Skeletal muscle satellite cell (primary cell): ENCODE measurements around the gene C4A.
"Not testable (repeated sequence)": the region's sequence is repeated elsewhere in the genome, so short reads cannot be mapped to it uniquely, and the experiment has no call there.

Experiments used
- H3K27me3 ChIP-seq: 2 replicates; pipeline ENCODE4 v1.7.0; 2013; ENCODE audit warnings: low read length; ENCODE audit not compliant: control insufficient read depth, insufficient read depth
- H3K36me3 ChIP-seq: 2 replicates; pipeline ENCODE4 v1.7.0; 2013; ENCODE audit warnings: mild to moderate bottlenecking, control low read depth, low read length; ENCODE audit not compliant: insufficient read depth
- H3K4me1 ChIP-seq: 2 replicates; pipeline ENCODE4 v1.7.0; 2013; ENCODE audit warnings: low read length; ENCODE audit not compliant: control insufficient read depth, insufficient read depth
- H3K4me2 ChIP-seq: 2 replicates; pipeline ENCODE4 v1.7.0; 2013; ENCODE audit warnings: mild to moderate bottlenecking, low read length
- H3K4me3 ChIP-seq: 2 replicates; pipeline ENCODE4 v1.7.0; 2013; ENCODE audit warnings: low read length
- H3K9ac ChIP-seq: 2 replicates; pipeline ENCODE4 v1.7.0; 2013; ENCODE audit warnings: mild to moderate bottlenecking, low read depth, low read length, moderate library complexity
- H3K9me3 ChIP-seq: replicated peaks from 2 replicates; pipeline ENCODE4 v1.7.0; 2013; ENCODE audit warnings: mild to moderate bottlenecking, control low read depth, low read length

C4A gene

GRCh38 chr6:31971993-31972708 lies 9.7 kb upstream of the C4A start, which contains the start of gene DXO:
Gene DXO, minus strand, starts transcription at chr6:31972138. Its CDS starts 463 bp downstream, at chr6:31971675.
- H3K27me3 ChIP-seq = no peaks in the 10 kb centered on the region
- peaks cover 28% of the 10 kb centered on the region for H3K4me1 ChIP-seq
- H3K4me2 ChIP-seq = peak within 1 kb of the TSS; percentile 95
- H3K36me3 ChIP-seq = peaks cover 31% of the 10 kb centered on the region
- H3K4me3 ChIP-seq = peak within 1 kb of the TSS; percentile 91
- peak within 1 kb of the TSS; percentile 93 for H3K9ac ChIP-seq
- no peaks in the 10 kb centered on the region for H3K9me3 ChIP-seq

DNA sequence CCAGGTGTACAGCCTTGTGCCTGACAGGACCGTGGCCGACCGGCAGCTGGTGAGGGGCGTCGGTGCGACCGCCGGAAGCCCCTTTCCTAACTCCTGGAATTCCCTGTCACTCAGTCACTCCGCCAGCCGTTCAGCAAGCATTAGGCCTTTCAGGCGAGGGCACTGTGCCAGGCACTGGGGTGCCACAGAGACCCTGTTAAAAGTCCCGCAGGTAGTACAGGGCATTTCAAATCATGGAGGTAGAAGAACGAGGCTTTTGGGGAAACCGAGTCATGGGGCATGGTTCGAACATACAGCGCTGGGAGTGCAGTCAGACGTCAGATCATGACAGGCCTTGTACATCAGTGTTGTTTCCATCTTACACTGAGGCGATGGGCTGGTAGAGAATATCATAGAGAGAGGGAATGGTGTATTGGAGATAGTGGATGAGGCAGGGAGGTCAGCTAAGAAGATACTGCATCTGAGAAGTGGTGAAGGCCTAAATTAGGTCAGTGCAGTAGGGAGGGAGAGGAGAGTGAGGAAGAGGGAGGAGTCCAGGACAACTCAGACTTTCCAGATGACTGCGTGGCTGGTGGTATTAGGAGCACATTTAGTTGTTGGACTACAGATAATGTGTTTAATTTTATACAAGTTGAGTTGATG lies 9.0 kb upstream of the C4A start:
- Histone ChIP-seq H3K9ac (peak overlapping the region; percentile 93), H3K4me2 (peak overlapping the region; percentile 95), H3K4me1 (peaks cover 28% of the 10 kb centered on the region), H3K9me3 (no peaks in the 10 kb centered on the region), H3K4me3 (peak overlapping the region; percentile 91), H3K36me3 (peaks cover 24% of the 10 kb centered on the region), H3K27me3 (no peaks in the 10 kb centered on the region)

DNA sequence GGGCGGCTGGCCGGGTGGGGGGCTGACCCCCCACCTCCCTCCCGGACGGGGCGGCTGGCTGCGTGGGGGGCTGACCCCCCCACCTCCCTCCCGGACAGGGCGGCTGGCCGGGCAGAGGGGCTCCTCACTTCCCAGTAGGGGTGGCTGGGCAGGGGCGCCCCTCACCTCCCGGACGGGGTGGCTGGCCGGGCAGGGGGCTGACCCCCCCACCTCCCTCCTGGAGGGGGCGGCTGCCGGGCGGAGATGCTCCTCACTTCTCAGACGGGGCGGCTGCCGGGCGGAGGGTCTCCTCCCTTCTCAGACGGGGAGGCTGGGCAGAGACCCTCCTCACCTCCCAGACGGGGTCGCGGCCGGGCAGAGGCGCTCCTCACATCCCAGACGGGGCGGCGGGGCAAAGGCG lies 5.8 kb upstream of the C4A start:
- not testable (repeated sequence) for H3K27me3 ChIP-seq, H3K36me3 ChIP-seq, H3K9me3 ChIP-seq, H3K4me3 ChIP-seq, H3K9ac ChIP-seq, H3K4me2 ChIP-seq
- peaks cover 14% of the 10 kb centered on the region for H3K4me1 ChIP-seq

DNA sequence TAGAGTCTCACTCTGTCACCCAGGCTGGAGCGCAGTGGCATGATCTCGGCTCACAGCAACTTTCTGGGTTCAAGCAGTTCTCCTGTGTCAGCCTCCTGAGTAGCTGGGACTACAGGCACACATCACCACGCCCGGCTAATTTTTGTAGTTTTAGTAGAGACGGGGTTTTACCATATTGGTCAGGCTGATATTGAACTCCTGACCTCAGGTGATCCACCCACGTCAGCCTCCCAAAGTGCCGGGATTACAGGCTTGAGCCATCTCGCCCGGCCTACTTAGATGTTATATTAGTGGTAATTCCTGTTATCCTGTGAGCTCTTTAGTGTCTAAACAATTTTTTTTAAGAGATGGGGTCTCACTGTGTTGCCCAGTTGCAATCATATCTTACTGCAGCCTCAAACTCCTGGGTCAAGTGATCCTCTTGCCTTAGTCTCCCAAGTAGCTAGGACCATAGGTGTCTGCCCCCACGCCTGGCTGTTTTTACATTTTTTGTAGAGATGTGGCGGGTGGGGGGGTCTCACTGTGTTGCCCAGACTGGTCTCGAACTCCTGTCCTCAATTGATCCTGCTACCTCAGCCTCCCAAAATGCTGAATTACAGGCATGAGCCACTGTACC lies 3.9 kb upstream of the C4A start:
- Histone ChIP-seq H3K9ac (no peak overlapping the region), H3K27me3 (no peaks in the 10 kb centered on the region), H3K4me3 (no peak overlapping the region)

DNA sequence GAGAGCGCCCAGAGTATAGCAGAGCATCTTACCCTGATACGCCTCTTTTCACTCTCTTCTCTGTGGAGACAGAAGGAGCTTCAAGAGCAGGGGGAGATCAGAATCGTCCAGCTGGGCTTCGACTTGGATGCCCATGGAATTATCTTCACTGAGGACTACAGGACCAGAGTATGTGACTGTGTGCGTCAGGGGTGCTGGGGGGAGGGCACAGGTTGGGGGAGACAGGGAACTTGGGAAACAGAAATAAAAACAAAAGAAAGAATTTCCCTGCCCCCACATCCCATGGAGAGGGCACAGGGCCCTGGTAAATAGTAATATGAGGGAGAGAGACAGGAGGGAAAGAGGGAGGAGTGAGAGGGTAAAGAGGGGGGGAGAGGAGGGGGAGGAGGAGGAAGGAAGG lies 3.0 kb upstream of the C4A start:
- H3K9me3 ChIP-seq = no peaks in the 10 kb centered on the region
- H3K27me3 ChIP-seq = no peaks in the 10 kb centered on the region
- H3K36me3 ChIP-seq = peaks cover 4% of the 10 kb centered on the region
- no peak overlapping the region for H3K4me2 ChIP-seq
- H3K9ac ChIP-seq = no peak overlapping the region
- no peaks in the 10 kb centered on the region for H3K4me1 ChIP-seq
- no peak overlapping the region for H3K4me3 ChIP-seq

More for the DNA sequence above, 3.9 kb upstream of the C4A start:
- H3K4me1 ChIP-seq = peaks cover 7% of the 10 kb centered on the region
- H3K36me3 ChIP-seq = peaks cover 4% of the 10 kb centered on the region
- H3K9me3 ChIP-seq = no peaks in the 10 kb centered on the region
- no peak overlapping the region for H3K4me2 ChIP-seq

DNA sequence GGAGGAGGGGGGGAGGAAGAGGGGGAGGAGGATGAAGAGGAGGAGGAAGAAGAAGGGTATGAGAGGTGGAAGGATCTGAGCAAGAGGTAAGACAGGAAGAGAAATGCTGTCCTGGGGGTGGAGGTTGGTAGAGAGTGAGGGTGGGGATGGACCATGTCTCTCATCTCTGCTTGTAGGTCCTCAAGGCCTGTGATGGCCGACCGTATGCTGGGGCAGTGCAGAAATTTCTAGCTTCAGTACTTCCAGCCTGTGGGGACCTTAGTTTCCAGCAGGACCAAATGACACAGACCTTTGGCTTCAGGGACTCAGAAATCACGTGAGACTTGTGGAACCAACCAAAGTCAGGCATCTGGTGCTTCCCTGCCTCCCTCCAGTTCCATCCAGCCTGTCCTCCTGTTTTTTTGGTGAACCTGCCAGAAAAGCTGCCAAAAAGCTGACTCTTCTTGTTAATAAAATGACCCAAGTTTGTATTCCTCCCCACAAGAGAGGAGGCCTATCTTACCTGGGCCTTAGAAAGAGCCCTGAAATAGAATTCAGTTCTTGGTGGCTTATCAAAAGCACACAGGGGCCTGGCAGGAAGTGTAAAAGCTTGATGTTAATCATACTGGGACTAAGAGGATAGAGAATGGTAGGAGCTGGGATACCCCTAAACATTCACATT lies 2.5 kb upstream of the C4A start:
- Histone ChIP-seq H3K27me3 (no peaks in the 10 kb centered on the region), H3K4me3 (no peak overlapping the region), H3K9me3 (no peaks in the 10 kb centered on the region), H3K36me3 (peaks cover 4% of the 10 kb centered on the region), H3K4me1 (no peaks in the 10 kb centered on the region), H3K4me2 (no peak overlapping the region), H3K9ac (no peak overlapping the region)

DNA sequence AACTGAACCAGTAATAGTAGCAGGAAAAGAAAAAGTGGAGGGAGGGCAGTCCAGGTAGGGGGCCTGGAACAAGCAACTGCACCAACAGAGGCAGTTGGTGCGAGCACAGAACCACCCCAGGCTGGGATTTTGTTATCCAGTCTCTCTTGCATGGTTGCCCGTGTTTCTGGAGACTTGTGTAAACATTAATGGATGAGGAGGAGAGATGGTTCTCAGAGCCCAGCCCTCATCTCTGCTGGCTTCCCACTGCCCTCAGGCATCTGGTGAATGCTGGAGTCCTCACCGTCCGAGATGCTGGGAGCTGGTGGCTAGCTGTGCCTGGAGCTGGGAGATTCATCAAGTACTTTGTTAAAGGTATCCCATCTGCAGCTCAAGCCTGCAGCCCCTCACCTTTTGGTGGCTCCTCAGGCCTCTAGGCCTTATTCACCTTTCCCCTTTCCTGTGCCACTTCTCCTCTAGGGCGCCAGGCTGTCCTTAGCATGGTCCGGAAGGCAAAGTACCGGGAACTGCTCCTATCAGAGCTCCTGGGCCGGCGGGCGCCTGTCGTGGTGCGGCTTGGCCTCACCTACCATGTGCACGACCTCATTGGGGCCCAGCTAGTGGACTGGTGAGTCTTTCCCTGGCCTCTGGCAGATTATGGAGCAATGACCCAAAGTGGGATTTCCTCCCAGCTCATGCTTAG lies 1.5 kb upstream of the C4A start:
- H3K4me2 ChIP-seq, H3K4me3 ChIP-seq, H3K9ac ChIP-seq, H3K36me3 ChIP-seq, H3K4me1 ChIP-seq, H3K27me3 ChIP-seq, H3K9me3 ChIP-seq: not testable (repeated sequence)

- H3K4me3 ChIP-seq, H3K4me1 ChIP-seq, H3K9me3 ChIP-seq, H3K9ac ChIP-seq, H3K27me3 ChIP-seq, H3K4me2 ChIP-seq, H3K36me3 ChIP-seq: not testable (repeated sequence)
Measured at GRCh38 chr6:31980998-31981397, 859 bp upstream of the C4A start.

GRCh38 chr6:31989363-31989762 lies 7.5 kb downstream of the C4A start:
- H3K9ac ChIP-seq, H3K27me3 ChIP-seq, H3K4me1 ChIP-seq, H3K36me3 ChIP-seq, H3K4me3 ChIP-seq, H3K9me3 ChIP-seq, H3K4me2 ChIP-seq: not testable (repeated sequence)

DNA sequence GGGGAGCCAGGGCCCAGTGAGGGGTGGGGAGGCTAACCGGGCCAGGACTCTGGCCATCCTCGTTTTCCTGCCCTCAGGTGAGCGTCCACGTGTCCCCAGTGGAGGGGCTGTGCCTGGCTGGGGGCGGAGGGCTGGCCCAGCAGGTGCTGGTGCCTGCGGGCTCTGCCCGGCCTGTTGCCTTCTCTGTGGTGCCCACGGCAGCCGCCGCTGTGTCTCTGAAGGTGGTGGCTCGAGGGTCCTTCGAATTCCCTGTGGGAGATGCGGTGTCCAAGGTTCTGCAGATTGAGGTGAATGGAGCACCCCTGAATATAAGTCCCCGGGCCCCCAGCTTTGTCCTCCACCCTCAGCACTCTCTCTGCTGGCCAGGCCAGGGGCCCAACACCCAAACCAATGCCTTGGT lies 12.6 kb downstream of the C4A start:
- not testable (repeated sequence) for H3K27me3 ChIP-seq, H3K4me2 ChIP-seq, H3K4me1 ChIP-seq, H3K36me3 ChIP-seq, H3K4me3 ChIP-seq, H3K9ac ChIP-seq, H3K9me3 ChIP-seq

DNA sequence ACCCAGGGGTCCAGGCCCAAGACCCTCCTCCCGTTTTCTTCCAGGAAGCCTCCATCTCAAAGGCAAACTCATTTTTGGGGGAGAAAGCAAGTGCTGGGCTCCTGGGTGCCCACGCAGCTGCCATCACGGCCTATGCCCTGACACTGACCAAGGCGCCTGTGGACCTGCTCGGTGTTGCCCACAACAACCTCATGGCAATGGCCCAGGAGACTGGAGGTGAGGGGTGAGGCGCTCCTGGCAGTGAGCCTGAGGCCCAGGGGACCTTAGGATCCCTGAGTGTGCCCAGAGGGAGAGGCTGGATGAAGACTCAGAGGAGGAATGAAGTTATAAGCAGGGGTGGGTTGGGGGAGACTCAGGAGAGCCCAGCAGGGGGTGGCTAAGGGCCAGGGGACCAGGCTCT lies 14.5 kb downstream of the C4A start:
- not testable (repeated sequence) for H3K9me3 ChIP-seq

More for the DNA sequence above, 14.5 kb downstream of the C4A start:
- H3K27me3 ChIP-seq, H3K9ac ChIP-seq, H3K4me2 ChIP-seq, H3K4me3 ChIP-seq, H3K4me1 ChIP-seq, H3K36me3 ChIP-seq: not testable (repeated sequence)
